SK-N-MC (cell line): ENCODE results near the gene SBF2.
"Not testable (repeated sequence)": the region's sequence is repeated elsewhere in the genome, so short reads cannot be mapped to it uniquely, and the experiment has no call there.

Source experiments
- EZH2 ChIP-seq: fragments of 200-600 bp; sonication (generic); IDR thresholded peaks from one replicate; pipeline ENCODE4 v1.6.1; 2017; ENCODE audit warnings: antibody characterized with exemption
- POLR2AphosphoS5 ChIP-seq: IDR thresholded peaks from 2 replicates; pipeline ENCODE4 v1.6.1; 2012; ENCODE audit warnings: mild to moderate bottlenecking, low read depth, low read length, borderline replicate concordance

DNA sequence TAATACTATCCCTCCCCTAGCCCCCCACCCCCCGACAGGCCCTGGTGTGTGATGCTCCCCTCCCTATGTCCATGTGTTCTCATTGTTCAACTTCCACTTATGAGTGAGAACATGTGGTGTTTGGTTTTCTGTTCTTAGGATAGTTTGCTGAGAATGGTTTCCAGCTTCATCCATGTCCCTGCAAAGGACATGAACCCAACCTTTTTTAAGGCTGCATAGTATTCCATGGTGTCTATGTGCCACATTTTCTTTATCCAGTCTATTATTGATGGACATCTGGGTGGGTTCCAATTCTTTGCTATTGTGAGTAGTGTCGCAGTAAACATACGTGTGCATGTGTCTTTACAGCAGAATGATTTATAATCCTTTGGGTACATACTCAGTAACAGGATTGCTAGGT lies 29.3 kb downstream of the SBF2 start:
- not testable (repeated sequence) for TF ChIP-seq EZH2, POLR2AphosphoS5
